TTC549 (cell line): ENCODE data around the gene VN1R2.
"Not testable (repeated sequence)": the region's sequence is repeated elsewhere in the genome, so short reads cannot be mapped to it uniquely, and the experiment has no call there.

ENCODE experiments used
- FAIRE-seq: peaks from 2 replicates; lab custom pipeline; 2012; peaks lifted over from hg19 to GRCh38; lab: Jason Lieb, UNC

Gene VN1R2, protein sequence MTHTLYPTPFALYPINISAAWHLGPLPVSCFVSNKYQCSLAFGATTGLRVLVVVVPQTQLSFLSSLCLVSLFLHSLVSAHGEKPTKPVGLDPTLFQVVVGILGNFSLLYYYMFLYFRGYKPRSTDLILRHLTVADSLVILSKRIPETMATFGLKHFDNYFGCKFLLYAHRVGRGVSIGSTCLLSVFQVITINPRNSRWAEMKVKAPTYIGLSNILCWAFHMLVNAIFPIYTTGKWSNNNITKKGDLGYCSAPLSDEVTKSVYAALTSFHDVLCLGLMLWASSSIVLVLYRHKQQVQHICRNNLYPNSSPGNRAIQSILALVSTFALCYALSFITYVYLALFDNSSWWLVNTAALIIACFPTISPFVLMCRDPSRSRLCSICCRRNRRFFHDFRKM

GRCh38 chr19:53257715-53258342, at the start of gene VN1R2:
TSS of gene VN1R2 (plus strand) at chr19:53258292. CDS start at chr19:53258376, 84 bp downstream.
- not testable (repeated sequence) for FAIRE-seq

DNA sequence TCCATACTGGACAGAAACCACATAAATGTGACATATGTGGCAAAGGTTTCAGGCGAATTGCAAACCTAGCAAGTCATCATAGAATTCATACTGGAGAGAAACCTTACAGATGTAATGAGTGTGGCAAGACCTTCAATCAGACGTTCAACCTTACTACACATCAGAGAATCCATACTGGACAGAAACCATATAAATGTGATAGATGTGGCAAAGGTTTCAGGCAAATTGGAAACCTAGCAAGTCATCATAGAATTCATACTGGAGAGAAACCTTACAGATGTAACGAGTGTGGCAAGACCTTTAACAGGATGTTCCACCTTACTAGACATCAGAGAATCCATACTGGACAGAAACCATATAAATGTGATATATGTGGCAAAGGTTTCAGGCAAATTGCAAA, 46.5 kb upstream of the VN1R2 start:
- not testable (repeated sequence) for FAIRE-seq

DNA sequence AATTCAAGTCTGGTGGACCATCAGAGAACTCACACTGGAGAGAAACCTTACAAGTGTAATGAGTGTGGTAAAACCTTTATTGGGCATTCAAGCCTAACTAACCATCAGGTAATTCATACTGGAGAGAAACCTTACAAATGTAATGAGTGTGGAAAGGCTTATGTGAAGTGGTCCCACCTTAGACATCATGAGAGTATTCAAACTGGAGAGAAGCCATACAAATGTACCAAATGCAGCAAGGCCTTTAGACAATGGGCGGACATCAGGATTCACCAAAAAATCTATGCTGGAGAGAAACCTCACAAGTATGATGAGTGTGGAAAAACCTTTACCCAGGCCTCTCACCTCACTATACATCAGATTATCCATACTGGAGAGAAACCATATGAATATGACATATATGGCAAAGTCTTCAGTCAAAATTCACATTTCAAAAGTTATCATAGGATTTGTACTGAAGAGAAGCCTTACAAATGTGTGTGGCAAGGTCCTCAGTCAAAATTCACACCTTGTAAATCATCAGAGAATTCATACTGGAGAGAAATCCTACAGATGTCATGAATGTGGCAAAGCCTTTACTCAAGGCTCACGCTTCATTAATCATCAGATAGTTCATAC, 45.3 kb upstream of the VN1R2 start:
- no peak for FAIRE-seq

DNA sequence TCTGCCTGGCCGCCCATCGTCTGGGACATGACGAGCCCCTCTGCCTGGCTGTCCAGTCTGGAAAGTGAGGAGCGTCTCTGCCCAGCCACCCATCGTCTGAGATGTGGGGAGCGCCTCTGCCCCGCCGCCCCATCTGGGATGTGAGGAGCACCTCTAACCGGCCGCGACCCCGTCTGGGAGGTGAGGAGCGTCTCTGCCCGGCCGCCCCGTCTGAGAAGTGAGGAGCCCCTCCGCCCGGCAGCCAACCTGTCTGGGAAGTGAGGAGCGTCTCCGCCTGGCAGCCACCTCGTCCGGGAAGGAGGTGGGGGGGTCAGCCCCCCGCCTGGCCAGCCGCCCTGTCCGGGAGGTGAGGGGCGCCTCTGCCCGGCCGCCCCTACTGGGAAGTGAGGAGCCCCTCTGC, 35.4 kb upstream of the VN1R2 start:
- not testable (repeated sequence) for FAIRE-seq

DNA sequence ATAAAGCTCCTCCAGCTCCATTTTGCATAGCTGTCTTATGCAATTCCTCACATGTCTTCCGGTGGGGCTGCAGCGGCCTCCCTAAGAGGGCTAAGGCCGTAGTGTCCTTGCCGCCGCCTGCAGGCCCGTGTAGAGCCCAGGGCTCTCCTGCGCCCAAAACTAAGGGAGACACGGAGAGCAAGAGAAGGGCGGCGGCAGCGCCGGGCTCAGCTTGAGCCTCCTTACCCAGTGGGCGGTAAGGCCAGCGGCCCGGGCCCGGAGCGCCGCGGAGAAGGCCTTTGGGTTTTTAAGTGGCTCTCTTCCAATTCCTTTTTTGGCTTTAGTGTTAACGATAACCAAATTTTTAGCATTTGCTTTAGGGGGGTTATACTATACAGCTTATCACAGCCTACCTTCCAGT, 33.5 kb upstream of the VN1R2 start:
- no peak for FAIRE-seq

DNA sequence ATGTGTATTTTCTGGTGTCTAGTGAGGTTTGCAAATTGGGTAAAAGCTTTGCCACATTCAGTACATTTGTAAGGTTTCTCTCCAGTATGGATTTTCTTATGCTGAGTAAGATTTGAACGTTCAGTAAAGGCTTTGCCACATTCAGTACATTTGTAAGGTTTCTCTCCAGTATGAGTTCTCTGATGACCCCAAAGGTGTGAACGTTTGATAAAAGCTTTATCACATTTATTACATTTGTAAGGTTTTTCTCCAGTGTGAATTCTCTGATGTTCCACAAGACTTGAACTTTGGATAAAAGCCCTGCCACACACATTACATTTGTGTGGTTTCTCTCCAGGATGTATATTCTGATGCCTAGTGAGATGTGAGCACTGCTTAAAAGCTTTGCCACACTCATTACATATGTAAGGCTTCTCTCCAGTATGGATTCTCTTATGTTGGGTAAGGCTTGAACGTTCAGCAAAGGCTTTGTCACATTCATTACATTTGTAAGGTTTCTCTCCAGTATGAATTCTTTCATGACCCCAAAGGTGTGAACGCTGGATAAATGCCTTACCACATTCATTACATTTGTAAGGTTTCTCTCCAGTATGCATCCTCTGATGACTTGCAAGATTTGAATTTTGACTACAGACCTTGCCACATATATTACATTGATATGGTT, 20.8 kb upstream of the VN1R2 start:
- FAIRE-seq: no peak

DNA sequence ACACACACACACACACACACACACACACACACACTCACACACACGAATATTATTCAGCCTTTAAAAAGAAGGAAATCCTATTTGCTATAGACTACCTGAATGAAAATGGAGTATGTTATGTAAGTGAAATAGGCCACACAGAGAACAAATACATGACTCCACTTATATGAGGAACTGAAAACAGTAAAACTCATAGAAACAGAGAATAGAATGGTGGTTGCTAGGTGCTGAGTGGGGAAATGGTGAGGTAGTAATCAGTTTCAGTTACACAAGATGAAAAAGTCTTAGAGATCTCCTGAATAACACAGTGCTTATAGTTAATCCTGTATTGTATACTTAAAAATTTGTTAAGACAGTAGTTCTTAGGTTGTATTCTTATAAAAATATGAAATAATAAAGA, 11.6 kb upstream of the VN1R2 start:
- FAIRE-seq: no peak

DNA sequence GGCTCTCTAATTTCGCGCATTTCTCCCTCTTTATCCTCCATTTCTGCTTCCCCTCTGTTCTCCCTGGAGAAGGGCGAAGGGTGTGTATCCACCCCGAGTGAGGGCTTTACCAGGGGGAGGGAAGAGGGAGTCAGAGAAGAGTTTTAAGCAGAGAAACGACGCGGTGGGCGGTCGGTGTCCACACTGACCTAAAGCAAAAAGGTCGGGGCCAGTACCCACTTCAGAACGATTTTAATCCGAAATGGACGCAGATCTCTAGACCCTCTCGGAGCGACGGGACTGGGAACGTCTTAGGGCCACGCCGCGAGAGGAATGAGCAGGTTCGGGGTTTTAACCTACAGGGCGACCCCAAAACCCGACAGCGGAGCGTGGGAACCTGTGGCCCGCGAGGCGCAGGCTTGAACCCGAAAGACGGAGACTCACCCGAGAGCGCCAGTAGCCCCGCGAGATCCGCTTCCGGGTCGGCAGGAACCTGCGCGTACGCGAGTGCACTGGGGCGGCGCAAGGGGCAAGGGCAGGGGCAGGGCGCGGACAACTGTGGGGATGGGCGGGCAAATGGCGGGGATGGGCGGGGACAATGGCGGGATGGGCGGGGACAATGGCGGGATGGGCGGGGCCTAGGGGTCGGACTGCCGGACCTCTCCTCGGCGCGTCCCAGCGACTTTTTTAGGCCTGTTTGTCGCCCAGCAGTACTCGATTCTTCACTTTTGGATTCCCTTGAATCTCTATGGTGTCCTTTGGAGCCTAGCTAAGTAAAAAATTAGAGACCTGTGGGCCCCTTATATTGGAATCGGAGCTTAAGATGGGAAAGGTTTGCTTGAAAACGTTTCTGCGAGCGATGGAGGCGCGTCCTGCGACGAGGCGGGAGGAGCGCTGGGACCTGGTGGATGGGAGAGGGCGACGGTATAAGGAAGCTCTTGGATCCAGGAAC, 3.4 kb upstream of the VN1R2 start, which contains the start of gene ZNF677:
Gene ZNF677 (minus strand): TSS at position 463 of the 931 bp plus-strand sequence. CDS start 3,323 bp downstream, outside the sequence.
- no peak for FAIRE-seq

GRCh38 chr19:53267623-53268022, 9.5 kb downstream of the VN1R2 start, which contains the start of gene VN1R4:
TSS of gene VN1R4 (minus strand) at chr19:53267723. CDS start at chr19:53267665, 58 bp downstream.
- FAIRE-seq: not testable (repeated sequence)

DNA sequence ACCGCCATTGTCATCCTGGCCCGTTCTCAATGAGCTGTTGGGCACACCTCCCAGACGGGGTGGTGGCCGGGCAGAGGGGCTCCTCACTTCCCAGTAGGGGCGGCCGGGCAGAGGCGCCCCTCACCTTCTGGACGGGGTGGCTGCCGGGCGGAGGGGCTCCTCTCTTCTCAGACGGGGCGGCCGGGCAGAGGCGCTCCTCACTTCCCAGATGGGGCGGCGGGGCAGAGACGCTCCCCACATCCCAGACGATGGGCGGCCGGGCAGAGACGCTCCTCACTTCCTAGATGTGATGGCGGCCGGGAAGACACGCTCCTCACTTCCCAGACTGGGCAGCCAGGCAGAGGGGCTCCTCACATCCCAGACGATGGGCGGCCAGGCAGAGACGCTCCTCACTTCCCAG, 11.8 kb downstream of the VN1R2 start:
- FAIRE-seq: not testable (repeated sequence)

DNA sequence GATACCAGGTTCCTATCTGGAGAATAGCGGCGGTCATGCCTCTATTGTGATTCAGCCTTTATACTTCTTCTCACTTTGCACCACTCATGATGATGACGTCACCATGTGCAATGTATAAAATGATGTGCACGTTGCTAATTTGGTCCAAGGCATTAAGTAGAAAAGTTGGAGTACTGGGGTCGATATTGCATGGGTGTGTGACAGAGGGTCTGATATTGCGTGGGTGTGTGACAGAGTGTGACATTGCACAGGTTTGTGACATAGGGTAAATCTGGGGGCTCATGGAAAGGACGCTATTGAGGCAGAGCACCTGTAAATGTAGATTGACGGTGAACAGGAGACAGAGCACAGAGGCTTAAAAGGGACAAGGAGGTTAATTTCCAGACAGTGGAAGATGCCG, 14.0 kb downstream of the VN1R2 start:
- FAIRE-seq: no peak

DNA sequence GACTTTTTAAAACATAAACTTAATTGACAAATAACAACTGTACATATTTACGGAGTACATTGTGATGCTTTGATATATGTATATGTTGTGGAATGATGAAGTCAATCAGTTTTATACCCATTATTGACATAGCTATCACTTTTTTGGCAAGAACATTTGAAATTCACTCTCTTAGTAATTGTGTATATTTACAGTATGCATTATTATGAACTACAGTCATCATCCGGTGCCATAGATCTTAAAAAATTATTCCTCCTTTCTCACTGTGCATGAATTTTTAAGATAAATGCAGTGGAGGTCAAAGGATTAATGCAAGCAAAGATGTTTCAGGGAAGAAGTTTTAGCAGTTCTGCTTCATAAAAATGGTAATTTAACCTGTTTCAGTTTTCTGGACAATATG, 17.4 kb downstream of the VN1R2 start:
- no peak for FAIRE-seq

- FAIRE-seq: not testable (repeated sequence)
Observed at GRCh38 chr19:53281947-53282346, 23.9 kb downstream of the VN1R2 start.

- FAIRE-seq: no peak
Observed at GRCh38 chr19:53285087-53285486, 27.0 kb downstream of the VN1R2 start.

- no peak for FAIRE-seq
Observed at GRCh38 chr19:53290758-53291549, 32.9 kb downstream of the VN1R2 start.

DNA sequence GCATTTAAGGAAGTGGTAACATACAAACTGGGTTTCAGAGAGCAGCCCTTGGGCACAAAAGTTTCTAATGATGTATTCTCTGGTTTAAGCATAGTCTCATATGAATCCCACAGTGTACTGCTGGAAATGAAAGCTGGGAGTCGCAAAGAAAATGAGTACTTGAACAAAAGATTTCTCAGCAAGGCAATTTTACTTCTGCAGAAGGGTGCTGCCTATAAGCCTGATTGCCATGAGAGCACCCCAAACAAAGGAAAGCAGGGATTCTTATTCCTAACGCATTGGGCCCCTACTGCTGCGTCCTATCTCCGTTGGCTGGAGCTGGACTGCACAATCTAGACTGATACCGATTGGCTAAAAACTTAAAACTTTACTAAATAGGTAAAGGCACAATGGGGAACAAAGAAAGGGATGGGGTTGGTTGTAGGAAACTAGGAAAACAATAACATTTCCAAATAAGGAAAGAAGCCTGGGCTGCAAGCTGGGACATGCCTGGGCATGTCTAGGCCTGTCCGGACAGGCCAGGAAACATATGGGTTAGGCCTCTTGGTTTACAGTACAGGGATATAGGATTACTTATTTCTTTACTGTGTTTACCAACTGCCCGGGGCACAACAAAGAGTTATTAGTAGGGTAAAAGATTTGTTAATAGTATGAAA, 36.8 kb downstream of the VN1R2 start:
- no peak for FAIRE-seq

DNA sequence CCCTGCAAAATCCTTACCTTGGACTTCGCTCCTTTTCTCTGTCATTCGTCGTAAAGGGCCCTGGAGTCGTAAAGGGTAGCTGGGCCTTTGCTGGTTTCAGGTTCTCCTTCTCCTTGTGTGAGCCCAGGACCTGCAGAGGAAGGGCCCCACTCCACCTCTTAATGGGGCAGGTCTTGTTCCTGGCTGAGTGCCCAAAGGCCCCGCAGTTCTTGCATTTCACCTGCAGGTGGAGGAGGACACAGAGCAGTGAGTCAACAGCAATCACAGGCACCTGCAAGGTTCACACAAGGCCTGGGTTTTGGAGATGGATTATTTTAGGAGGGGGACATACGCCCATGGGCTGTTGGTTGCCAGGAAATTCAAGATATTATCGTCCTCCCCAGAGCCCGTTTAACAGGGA, 43.2 kb downstream of the VN1R2 start:
- FAIRE-seq: not testable (repeated sequence)

- no peak for FAIRE-seq
Observed at GRCh38 chr19:53308339-53308811, 50.3 kb downstream of the VN1R2 start.
